Prostate gland (tissue), 2 donors: ENCODE data around the gene SLC6A11.

Experiments used
- CTCF ChIP-seq, 4 experiments: fragments of 200-600 bp in 2 of 4; fragments of 450-650 bp in 2 of 4; sonication (generic) in 2 of 4; IDR thresholded peaks; 1 replicate in 3 of 4; 2 replicates in 1 of 4; pipeline ENCODE4 v1.5.1; 2016 to 2019; ENCODE audit warnings: antibody characterized with exemption in 4 of 4, mild to moderate bottlenecking in 2 of 4, moderate library complexity in 2 of 4
- POLR2A ChIP-seq: fragments of 450-650 bp; IDR thresholded peaks from one replicate; pipeline ENCODE4 v1.6.1; 2016; ENCODE audit warnings: antibody characterized with exemption, mild to moderate bottlenecking
- POLR2AphosphoS5 ChIP-seq: sonication (generic); formaldehyde crosslinking; IDR thresholded peaks from one replicate; pipeline ENCODE4 v1.6.1; 2017; ENCODE audit warnings: antibody characterized with exemption

- TF ChIP-seq CTCF (IDR thresholded peaks at IDR 0.05) (no peak), POLR2A (no peak), POLR2AphosphoS5 (no peak)
Measured at GRCh38 chr3:10887015-10887414, 71.0 kb downstream of the SLC6A11 start.
